OCI-LY3 (cell line): ENCODE measurements around the gene CD300H.

Experiments
- H2AFZ ChIP-seq: fragments of 200-600, 300-600 bp; shearing (Covaris generic); 2 replicates; pipeline ENCODE4 v1.6.0; 2014; ENCODE audit warnings: antibody characterized with exemption, low read depth, low read length
- H3K27ac ChIP-seq: fragments of 200-600, 300-600 bp; sonication (generic); 2 replicates; pipeline ENCODE4 v1.5.1; 2014; ENCODE audit warnings: mild to moderate bottlenecking, low read length, moderate library complexity, mixed read lengths
- H3K27me3 ChIP-seq: fragments of 200-600, 300-600 bp; sonication (generic); 2 replicates; pipeline ENCODE4 v1.6.1; 2014; ENCODE audit warnings: low read depth, low read length, mixed read lengths
- H3K36me3 ChIP-seq: fragments of 200-600, 300-600 bp; sonication (generic); replicated peaks from 2 replicates; pipeline ENCODE3; 2014; ENCODE audit warnings: low read depth, low read length, mixed read lengths
- H3K4me1 ChIP-seq: fragments of 300-600, 200-600 bp; sonication (generic); 2 replicates; pipeline ENCODE4 v1.6.1; 2014; ENCODE audit warnings: low read length, mixed read lengths
- H3K4me2 ChIP-seq: fragments of 200-600, 300-600 bp; sonication (generic); 2 replicates; pipeline ENCODE4 v1.6.1; 2014; ENCODE audit warnings: low read length, mixed read lengths
- H3K4me3 ChIP-seq: fragments of 300-600, 200-600 bp; sonication (generic); 2 replicates; pipeline ENCODE4 v1.5.1; 2014; ENCODE audit warnings: antibody characterized with exemption, mild to moderate bottlenecking, low read length, moderate library complexity
- H3K79me2 ChIP-seq: fragments of 300-600, 200-600 bp; shearing (Covaris generic); 2 replicates; pipeline ENCODE4 v1.6.1; 2014; ENCODE audit warnings: mild to moderate bottlenecking, low read length, mixed read lengths
- H3K9ac ChIP-seq: fragments of 300-600, 200-600 bp; shearing (Covaris generic); 2 replicates; pipeline ENCODE4 v1.6.0; 2014; ENCODE audit warnings: mild to moderate bottlenecking, low read length, moderate library complexity
- H3K9me3 ChIP-seq: fragments of 200-600, 300-600 bp; shearing (Covaris generic); 2 replicates; pipeline ENCODE4 v1.6.1; 2014; ENCODE audit warnings: low read length, mixed read lengths; ENCODE audit not compliant: insufficient read depth
- H4K20me1 ChIP-seq: fragments of 200-600, 300-600 bp; sonication (generic); 2 replicates; pipeline ENCODE4 v1.6.1; 2016; ENCODE audit warnings: low read length, mixed read lengths; ENCODE audit not compliant: insufficient read depth
- CTCF ChIP-seq: fragments of 200-600, 300-600 bp; sonication (generic); IDR thresholded peaks from 2 replicates; pipeline ENCODE4 v1.5.1; 2014; ENCODE audit warnings: antibody characterized with exemption, low read length, low read depth
- EZH2phosphoT487 ChIP-seq: fragments of 200-600 bp; shearing (Covaris generic); IDR thresholded peaks from 2 replicates; pipeline ENCODE4 v1.6.1; 2018; ENCODE audit warnings: antibody characterized with exemption, mixed run types, low read depth

CD300H gene

DNA sequence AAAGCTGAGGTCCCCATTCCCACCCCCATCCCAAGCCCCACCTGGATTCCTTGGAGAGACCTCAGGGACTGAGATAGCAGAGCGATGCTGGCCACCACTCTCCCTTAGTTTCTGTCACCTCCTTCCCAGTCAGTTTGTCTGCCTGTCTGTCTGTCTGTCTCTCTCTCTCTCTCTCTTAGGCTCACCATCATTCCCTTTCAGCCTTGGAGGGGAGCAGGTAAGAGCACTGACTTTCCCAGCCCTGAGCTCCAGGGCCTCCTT is 41.9 kb downstream of the CD300H start:
- no peak overlapping the region for H3K9ac ChIP-seq
- H3K27me3 ChIP-seq = peaks cover 16% of the 10 kb centered on the region

DNA sequence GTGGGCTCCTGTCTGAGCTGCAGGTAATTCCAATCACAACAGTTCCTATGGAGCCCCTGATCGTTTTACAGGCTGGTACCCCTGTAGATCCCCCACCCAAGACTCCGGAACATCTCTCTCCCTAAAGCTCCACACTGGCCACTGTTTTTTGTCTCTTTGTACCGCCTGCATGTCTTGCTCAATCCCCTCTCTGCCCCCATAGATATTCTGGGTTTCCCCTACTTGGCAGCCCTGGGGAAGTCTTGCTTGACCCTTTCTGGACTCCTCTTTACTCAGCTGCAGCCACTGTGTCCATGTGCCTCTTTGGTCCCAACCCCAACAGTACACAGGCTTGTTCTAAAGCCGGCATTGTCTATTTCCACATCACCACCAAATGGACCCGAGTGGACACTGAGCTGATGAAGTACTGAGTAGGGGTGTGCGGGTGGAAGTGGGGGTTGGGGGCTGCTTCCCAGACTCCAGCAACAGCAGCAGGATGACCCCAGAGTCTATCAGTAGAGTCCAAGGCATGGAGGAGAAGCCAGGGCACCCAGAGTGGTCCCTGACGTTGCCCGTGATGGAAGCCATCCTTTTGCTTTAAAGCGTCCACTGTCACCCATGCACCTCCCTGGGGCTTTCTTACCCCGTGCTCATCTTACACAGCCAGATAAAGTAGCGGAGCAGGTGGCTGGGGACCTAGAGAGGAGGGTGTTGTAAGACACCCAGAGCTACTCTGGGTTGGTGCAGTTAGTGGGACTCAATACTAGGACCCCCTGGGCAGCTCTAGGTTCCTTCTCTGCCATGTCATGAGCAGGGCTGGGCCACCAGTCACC is 42.5 kb downstream of the CD300H start:
- H2AFZ ChIP-seq = no peak overlapping the region
- no peaks in the 10 kb centered on the region for H3K9me3 ChIP-seq
- TF ChIP-seq CTCF (no peak), EZH2phosphoT487 (no peak)
- no peak overlapping the region for H3K9ac ChIP-seq
- H3K4me1 ChIP-seq = peaks cover 8% of the 10 kb centered on the region
- no peaks in the 10 kb centered on the region for H4K20me1 ChIP-seq
- H3K4me3 ChIP-seq = no peak overlapping the region
- H3K4me2 ChIP-seq = no peak overlapping the region
- no peaks in the 10 kb centered on the region for H3K79me2 ChIP-seq
- peaks cover 12% of the 10 kb centered on the region for H3K27me3 ChIP-seq
- H3K36me3 ChIP-seq = no peaks in the 10 kb centered on the region
- no peak overlapping the region for H3K27ac ChIP-seq

More for the DNA sequence above, 41.9 kb downstream of the CD300H start:
- Histone ChIP-seq H3K4me3 (no peak overlapping the region), H3K9me3 (no peaks in the 10 kb centered on the region), H3K4me1 (peaks cover 8% of the 10 kb centered on the region), H3K36me3 (no peaks in the 10 kb centered on the region), H3K27ac (no peak overlapping the region), H3K79me2 (no peaks in the 10 kb centered on the region), H3K4me2 (no peak overlapping the region), H2AFZ (no peak overlapping the region), H4K20me1 (no peaks in the 10 kb centered on the region)
- TF ChIP-seq EZH2phosphoT487 (no peak), CTCF (no peak)

DNA sequence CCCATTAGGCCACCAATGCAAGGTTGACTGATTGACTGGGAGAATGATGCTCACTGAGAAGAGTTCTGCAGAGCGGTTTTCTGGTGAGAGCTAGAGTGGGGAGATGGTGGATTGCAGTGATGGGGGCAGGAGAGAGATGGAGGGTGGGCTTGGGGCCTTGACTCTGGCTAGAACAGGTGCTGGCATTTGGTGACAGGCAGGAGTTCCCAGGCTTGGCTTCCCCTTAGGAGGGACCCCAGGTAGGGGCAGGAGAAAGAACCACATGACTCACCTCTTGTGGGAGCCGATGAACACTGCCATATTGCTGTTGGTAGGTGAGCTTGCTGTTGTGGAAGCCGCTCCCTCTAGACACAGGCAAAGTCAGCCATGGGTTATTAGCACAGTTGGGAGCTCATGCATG is 44.0 kb downstream of the CD300H start:
- H3K9me3 ChIP-seq = no peaks in the 10 kb centered on the region
- H3K27me3 ChIP-seq = peaks cover 9% of the 10 kb centered on the region; the same call in 1 of the 2 replicates
- no peaks in the 10 kb centered on the region for H4K20me1 ChIP-seq
- no peak overlapping the region for H2AFZ ChIP-seq
- no peaks in the 10 kb centered on the region for H3K79me2 ChIP-seq
- no peak overlapping the region for H3K9ac ChIP-seq
- H3K4me1 ChIP-seq = peaks cover 2% of the 10 kb centered on the region
- no peaks in the 10 kb centered on the region for H3K36me3 ChIP-seq
- no peak overlapping the region for H3K27ac ChIP-seq
- H3K4me2 ChIP-seq = no peak overlapping the region
- TF ChIP-seq CTCF (no peak), EZH2phosphoT487 (no peak)
- no peak overlapping the region for H3K4me3 ChIP-seq

DNA sequence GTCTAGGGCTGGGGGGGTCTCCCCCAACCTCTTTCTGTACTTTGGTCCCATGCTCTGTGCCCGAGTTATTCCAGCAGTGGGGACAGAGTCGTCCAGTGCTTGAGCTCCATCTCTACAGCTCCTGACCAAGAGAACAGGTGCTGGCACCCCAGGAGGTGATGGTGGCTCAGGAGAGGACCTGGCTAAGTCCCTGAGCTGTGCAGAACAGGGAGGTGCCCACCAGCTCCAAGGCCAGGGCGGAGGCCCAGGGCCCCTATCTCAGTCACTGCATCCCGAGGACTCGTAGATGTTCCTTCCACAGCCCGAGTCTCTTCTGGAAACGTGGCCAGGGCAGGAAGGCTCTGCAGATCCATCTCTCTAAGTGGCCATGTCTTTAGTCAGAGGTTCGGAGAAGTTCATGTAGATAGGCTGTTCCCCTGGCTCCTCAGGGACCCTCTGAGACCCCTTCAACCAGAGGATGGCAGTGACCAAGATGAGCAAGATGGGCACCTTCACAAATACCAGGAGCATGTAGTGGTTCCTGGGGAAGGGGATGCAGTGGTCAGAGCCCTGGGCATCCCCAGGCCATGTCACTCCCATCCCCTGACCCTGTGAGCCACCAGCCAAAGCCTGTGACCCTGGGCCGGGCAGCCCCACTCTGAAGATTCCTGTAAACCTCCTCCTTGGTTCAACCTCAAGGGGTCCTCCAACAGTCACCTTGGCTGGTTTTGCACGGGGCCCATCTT is 44.8 kb downstream of the CD300H start:
- TF ChIP-seq EZH2phosphoT487 (no peak), CTCF (no peak)
- no peaks in the 10 kb centered on the region for H3K36me3 ChIP-seq
- no peaks in the 10 kb centered on the region for H3K9me3 ChIP-seq
- no peak overlapping the region for H3K9ac ChIP-seq
- no peaks in the 10 kb centered on the region for H4K20me1 ChIP-seq
- H3K4me2 ChIP-seq = no peak overlapping the region
- H3K4me1 ChIP-seq = no peaks in the 10 kb centered on the region
- no peak overlapping the region for H3K4me3 ChIP-seq
- H2AFZ ChIP-seq = no peak overlapping the region
- H3K27me3 ChIP-seq = peaks cover 9% of the 10 kb centered on the region; the same call in 1 of the 2 replicates
- H3K79me2 ChIP-seq = no peaks in the 10 kb centered on the region
- H3K27ac ChIP-seq = no peak overlapping the region
